Thymus (tissue), 14 donors: Measurements from ENCODE around the gene NUDT21. TPM values are rescaled to one million over a fixed set of nuclear protein-coding genes. Genes with fewer than 3 reads are reported as not detected.
A peak's percentile ranks its signal among the peaks of the same experiment; 100 is the strongest.
"Not testable (repeated sequence)": the region's sequence is repeated elsewhere in the genome, so short reads cannot be mapped to it uniquely, and the experiment has no call there.

Experiments used
- DNase-seq, 9 donors: peaks; one replicate each; pipeline ENCODE4 v3.0.0-alpha.2; 2013; ENCODE audit warnings: low spot score in 9 of 9, low read depth in 6 of 9, missing footprints in 1 of 9
- H3K27ac ChIP-seq, 2 donors: one replicate each; pipeline ENCODE4 v1.5.1; 2013; ENCODE audit warnings: control low read depth in 1 of 2, low read depth in 1 of 2, low read length in 1 of 2, mild to moderate bottlenecking in 1 of 2, moderate library complexity in 1 of 2
- H3K27me3 ChIP-seq, 2 donors: one replicate each; pipeline ENCODE4 v1.5.1; 2013; ENCODE audit warnings: low read length in 1 of 2; ENCODE audit not compliant: control insufficient read depth in 2 of 2, insufficient read depth in 1 of 2
- H3K36me3 ChIP-seq, 2 donors: one replicate each; pipeline ENCODE4 v1.5.1; 2013; ENCODE audit warnings: low read length in 1 of 2, mild to moderate bottlenecking in 1 of 2, moderate library complexity in 1 of 2; ENCODE audit not compliant: control insufficient read depth in 2 of 2, insufficient read depth in 2 of 2
- H3K4me1 ChIP-seq, 2 donors: one replicate each; pipeline ENCODE4 v1.5.1; 2013; ENCODE audit warnings: low read length in 2 of 2; ENCODE audit not compliant: control insufficient read depth in 2 of 2, insufficient read depth in 2 of 2
- H3K4me3 ChIP-seq, 2 donors: one replicate each; pipeline ENCODE4 v1.5.1; 2013; ENCODE audit warnings: low read length in 2 of 2, control low read depth in 1 of 2, mild to moderate bottlenecking in 1 of 2
- H3K9me3 ChIP-seq, 2 donors: one replicate each; pipeline ENCODE4 v1.5.1; 2013; ENCODE audit warnings: low read length in 1 of 2, mild to moderate bottlenecking in 1 of 2; ENCODE audit not compliant: control insufficient read depth in 2 of 2, insufficient read depth in 1 of 2
- WGBS: extraction: QIAGEN DNeasy Blood & Tissue Kit; methylation state at CpG from one replicate; pipeline ENCODE4 v1.1.7; 2013; 5-methylcytosine and 5-hydroxymethylcytosine counted together
- long read RNA-seq, 10 donors: transcript quantifications; one replicate each; lab custom pipeline, GENCODE V29; 2026
- polyA plus RNA-seq: library from polyadenylated mRNA; stranded (reverse); fragments of 200-250 nt; gene quantifications from one replicate; pipeline ENCODE4 v1.2.3, GENCODE V29; 2013
- total RNA-seq: library from RNA; stranded (reverse); fragments of 120-200 nt; gene quantifications from one replicate; pipeline ENCODE4 v1.2.4, GENCODE V29; 2013
- donor health status: healthy.

NUDT21 gene
- total RNA-seq: 79.7 TPM
- polyA plus RNA-seq: 40.3 TPM
- long read RNA-seq, donor 1, full-length matches to known transcripts: 3 of 3 reads
- long read RNA-seq, donor 1, partial matches to known transcripts: 0 of 3 reads
- long read RNA-seq, donor 1, other reads (novel, unspliced or antisense): 0 of 3 reads
- long read RNA-seq, donor 2: 0 reads
- long read RNA-seq, donor 3, full-length matches to known transcripts: 40 of 61 reads
- long read RNA-seq, donor 3, partial matches to known transcripts: 21 of 61 reads
- long read RNA-seq, donor 3, other reads (novel, unspliced or antisense): 0 of 61 reads
- long read RNA-seq, donor 4, full-length matches to known transcripts: 15 of 54 reads
- long read RNA-seq, donor 4, partial matches to known transcripts: 39 of 54 reads
- long read RNA-seq, donor 4, other reads (novel, unspliced or antisense): 0 of 54 reads
- long read RNA-seq, donor 5, full-length matches to known transcripts: 79 of 109 reads
- long read RNA-seq, donor 5, partial matches to known transcripts: 30 of 109 reads
- long read RNA-seq, donor 5, other reads (novel, unspliced or antisense): 0 of 109 reads
- long read RNA-seq, donor 6, full-length matches to known transcripts: 24 of 51 reads
- long read RNA-seq, donor 6, partial matches to known transcripts: 27 of 51 reads
- long read RNA-seq, donor 6, other reads (novel, unspliced or antisense): 0 of 51 reads
- long read RNA-seq, donor 7, full-length matches to known transcripts: 36 of 42 reads
- long read RNA-seq, donor 7, partial matches to known transcripts: 6 of 42 reads
- long read RNA-seq, donor 7, other reads (novel, unspliced or antisense): 0 of 42 reads
- long read RNA-seq, donor 8, full-length matches to known transcripts: 12 of 12 reads
- long read RNA-seq, donor 8, partial matches to known transcripts: 0 of 12 reads
- long read RNA-seq, donor 8, other reads (novel, unspliced or antisense): 0 of 12 reads
- long read RNA-seq, donor 9, full-length matches to known transcripts: 27 of 32 reads
- long read RNA-seq, donor 9, partial matches to known transcripts: 5 of 32 reads
- long read RNA-seq, donor 9, other reads (novel, unspliced or antisense): 0 of 32 reads
- long read RNA-seq, donor 10, full-length matches to known transcripts: 35 of 43 reads
- long read RNA-seq, donor 10, partial matches to known transcripts: 8 of 43 reads
- long read RNA-seq, donor 10, other reads (novel, unspliced or antisense): 0 of 43 reads

DNA sequence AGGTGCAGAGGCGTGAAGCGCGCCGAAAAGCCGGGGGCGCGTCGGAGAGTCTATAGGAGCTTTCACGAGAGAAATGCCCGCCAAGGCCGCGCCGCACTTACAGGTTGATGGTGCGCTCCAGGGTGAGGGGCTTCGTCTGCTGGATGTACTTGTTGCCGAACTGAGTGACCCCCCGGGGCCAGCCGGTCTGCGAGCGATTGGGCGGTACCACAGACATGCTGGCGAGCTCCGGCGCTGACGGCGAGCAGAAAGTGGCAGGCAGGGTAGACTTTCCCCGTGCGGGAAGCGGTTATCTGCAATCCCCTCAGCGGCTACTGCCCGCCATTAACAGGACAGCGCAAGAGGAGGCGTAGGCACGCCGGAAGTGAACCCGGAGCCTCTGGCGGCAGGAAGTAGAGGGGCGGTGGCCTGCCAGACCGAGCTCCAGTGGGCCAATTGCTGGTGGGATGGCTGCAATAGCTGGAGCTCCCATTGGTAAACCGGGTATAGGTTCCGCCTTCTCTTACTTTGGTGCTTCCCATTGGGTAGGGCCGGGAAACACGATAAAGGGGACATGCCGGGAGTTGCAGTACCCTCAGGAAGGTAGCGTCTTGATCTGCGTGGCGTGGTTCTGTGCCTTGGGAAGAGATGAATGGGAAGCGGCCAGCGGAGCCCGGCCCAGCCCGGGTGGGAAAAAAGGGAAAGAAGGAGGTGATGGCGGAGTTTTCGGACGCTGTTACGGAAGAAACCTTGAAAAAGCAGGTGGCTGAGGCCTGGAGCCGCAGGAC, at the start of gene NUDT21, which contains the start of gene OGFOD1:
Gene NUDT21, minus strand, starts transcription at position 347 of the 767 bp plus-strand sequence. Its CDS starts 130 bp downstream, at position 217.
Gene OGFOD1, plus strand, starts transcription at position 569 of the 767 bp plus-strand sequence. Its CDS starts 59 bp downstream, at position 628.
- WGBS: under 1% methylated on average over 56 of the region's 56 CpGs
- H3K4me1 ChIP-seq: peaks cover 19 to 21% of the 10 kb centered on the region in 2 donors
- H3K27ac ChIP-seq: peak within 1 kb of the TSS; percentile 79 to 88

DNA sequence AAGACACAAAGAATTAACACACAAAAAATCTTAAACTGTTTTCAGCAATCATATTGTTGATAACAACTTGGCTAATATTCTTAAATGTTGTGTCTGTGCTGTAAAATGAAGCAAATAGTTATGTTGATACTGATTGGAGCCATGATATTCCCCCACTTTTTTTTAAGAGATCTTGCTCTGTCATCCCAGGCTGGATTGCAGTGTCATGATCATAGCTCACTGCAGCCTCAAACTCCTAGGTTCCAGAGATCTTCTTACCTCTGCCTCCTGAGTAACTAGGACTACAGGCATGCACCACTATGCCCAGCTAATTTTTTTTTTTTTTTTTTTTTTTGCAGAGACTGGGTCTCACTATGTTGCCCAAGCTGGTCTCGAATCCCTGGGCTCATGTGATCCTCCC, 42.7 kb upstream of the NUDT21 start:
- H3K4me1 ChIP-seq: no peaks in the 10 kb centered on the region

More for the DNA sequence above, at the start of gene NUDT21, which contains the start of gene OGFOD1:
- Histone ChIP-seq H3K27me3 (no peaks in the 10 kb centered on the region), H3K9me3 (peaks cover 0 to 3% of the 10 kb centered on the region in 2 donors), H3K4me3 (peak within 1 kb of the TSS; percentile 66 to 98), H3K36me3 (peaks cover 0 to 38% of the 10 kb centered on the region in 2 donors)
- DNase-seq: peak; percentile 79 to 98 (median 94)

GRCh38 chr16:56493126-56493525, 42.0 kb upstream of the NUDT21 start:
- Histone ChIP-seq H3K27me3 (no peaks in the 10 kb centered on the region), H3K4me1 (no peaks in the 10 kb centered on the region), H3K36me3 (peaks cover 0 to 6% of the 10 kb centered on the region in 2 donors), H3K9me3 (no peaks in the 10 kb centered on the region), H3K27ac (no peak overlapping the region), H3K4me3 (no peak overlapping the region)
- WGBS: 95% methylated on average over 2 of the region's 2 CpGs
- DNase-seq: no peak

More for the DNA sequence above, 42.7 kb upstream of the NUDT21 start:
- Histone ChIP-seq H3K9me3 (no peaks in the 10 kb centered on the region), H3K27ac (no peak overlapping the region), H3K4me3 (no peak overlapping the region), H3K27me3 (no peaks in the 10 kb centered on the region), H3K36me3 (peaks cover 0 to 6% of the 10 kb centered on the region in 2 donors)
- WGBS: 94% methylated on average over 1 of the region's 1 CpG
- no peak for DNase-seq

DNA sequence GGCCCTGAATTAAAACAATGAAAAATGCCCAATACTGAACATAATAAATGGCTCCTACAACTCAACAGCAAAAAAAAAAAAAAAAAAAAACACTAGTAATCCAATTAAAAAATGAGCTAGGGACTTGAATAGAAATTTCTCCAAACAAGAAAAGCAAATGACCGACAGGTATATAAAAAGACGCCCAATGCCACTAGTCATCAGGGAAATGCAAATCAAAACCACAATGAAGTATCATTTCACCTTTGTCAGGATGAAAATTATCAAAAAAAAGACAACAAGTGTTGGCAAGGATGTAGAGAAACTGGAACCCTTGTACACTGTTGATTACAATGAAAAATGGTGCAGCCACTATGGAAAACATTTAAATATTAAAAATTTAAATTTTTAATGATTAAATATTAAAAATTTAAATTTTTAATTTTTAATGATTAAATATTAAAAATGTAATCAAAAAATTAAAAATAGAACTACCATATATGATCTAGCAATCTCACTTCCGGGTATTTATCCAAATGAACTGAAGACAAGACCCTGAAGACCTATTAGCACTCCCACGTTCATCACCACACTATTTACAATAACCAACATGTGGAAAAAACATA, 40.6 kb upstream of the NUDT21 start:
- DNase-seq: no peak
- no peaks in the 10 kb centered on the region for H3K27me3 ChIP-seq
- H3K9me3 ChIP-seq: no peaks in the 10 kb centered on the region
- H3K36me3 ChIP-seq: no peaks in the 10 kb centered on the region
- H3K4me3 ChIP-seq: no peak overlapping the region
- H3K27ac ChIP-seq: no peak overlapping the region
- no peaks in the 10 kb centered on the region for H3K4me1 ChIP-seq
- 98% methylated on average over 4 of the region's 4 CpGs for WGBS

DNA sequence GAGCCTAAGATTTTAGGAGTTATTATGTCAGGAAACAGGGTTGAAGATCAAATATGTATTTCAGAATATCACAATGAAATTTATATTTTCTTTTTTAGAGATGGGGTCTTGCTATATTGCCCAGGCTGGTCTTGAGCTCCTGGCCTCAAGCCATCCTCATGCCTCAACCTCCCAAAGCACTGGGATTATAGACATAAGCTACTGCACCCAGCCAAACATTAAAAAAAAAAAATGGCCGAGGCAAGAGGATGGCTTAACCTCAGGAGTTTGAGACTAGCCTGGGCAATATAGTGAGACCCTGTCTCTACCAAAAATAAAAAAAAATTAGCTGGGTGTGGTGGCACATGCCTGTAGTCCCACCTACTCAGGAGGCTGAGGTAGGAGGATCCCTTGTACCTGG, 37.7 kb upstream of the NUDT21 start:
- WGBS: 97% methylated on average over 1 of the region's 1 CpG
- H3K4me1 ChIP-seq, H3K4me3 ChIP-seq, H3K27ac ChIP-seq, DNase-seq, H3K9me3 ChIP-seq, H3K27me3 ChIP-seq, H3K36me3 ChIP-seq: not testable (repeated sequence)

DNA sequence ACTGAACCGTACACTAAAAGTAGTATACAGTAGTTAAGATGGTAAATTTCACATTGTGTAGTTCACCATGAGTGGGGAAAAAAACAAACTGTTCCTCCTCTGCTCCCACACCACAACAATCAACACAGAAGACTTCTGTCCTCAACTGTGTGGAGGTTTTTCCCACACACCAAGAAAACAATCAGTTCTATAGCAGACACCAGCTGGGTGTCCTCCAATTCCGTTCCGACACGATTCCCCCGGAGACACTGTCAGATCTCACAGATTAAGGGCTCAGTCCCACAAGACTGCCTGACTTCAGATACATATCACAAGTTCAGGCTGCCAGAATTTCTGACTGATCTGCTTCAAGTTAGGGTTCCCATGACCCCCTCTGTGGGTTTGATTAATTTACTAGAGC, 36.9 kb upstream of the NUDT21 start:
- no peak overlapping the region for H3K27ac ChIP-seq
- no peaks in the 10 kb centered on the region for H3K27me3 ChIP-seq
- peaks cover 0 to 2% of the 10 kb centered on the region in 2 donors for H3K36me3 ChIP-seq
- no peak overlapping the region for H3K4me3 ChIP-seq
- H3K4me1 ChIP-seq: no peaks in the 10 kb centered on the region
- 97% methylated on average over 5 of the region's 5 CpGs for WGBS
- no peak for DNase-seq
- H3K9me3 ChIP-seq: no peaks in the 10 kb centered on the region

GRCh38 chr16:56483394-56483793, 32.3 kb upstream of the NUDT21 start:
- DNase-seq: no peak
- Histone ChIP-seq H3K9me3 (no peaks in the 10 kb centered on the region), H3K27ac (no peak overlapping the region), H3K36me3 (peaks cover 8 to 13% of the 10 kb centered on the region in 2 donors), H3K27me3 (no peaks in the 10 kb centered on the region), H3K4me3 (no peak overlapping the region), H3K4me1 (no peaks in the 10 kb centered on the region)

DNA sequence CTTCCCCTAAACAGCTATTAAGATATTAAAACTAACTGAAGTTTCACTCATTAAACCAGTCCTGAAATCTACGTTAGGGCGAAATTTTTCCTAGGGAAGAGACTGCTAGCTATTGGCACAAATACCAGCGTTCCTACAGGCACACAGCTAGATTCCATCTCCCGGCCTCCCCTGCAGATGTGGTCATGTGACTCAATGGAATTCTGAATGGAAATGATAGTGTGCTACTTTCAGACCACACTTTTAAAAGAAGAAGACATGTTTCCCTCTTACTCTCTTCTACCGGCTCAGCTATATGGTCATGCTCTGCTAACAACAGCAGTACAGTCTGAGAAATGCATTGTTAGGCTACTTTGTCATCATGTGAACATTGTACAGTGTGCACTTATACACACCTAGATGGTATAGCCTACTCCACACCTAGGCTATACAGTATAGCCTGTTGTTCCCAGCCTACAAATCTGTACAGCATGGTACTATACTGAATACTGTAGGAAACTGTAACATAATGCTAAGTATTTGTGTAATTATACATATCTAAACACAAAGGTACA, 31.6 kb upstream of the NUDT21 start:
- peaks cover 13 to 16% of the 10 kb centered on the region in 2 donors for H3K36me3 ChIP-seq
- 97% methylated on average over 5 of the region's 5 CpGs for WGBS
- no peak overlapping the region for H3K27ac ChIP-seq

More for the DNA sequence above, 31.6 kb upstream of the NUDT21 start:
- Histone ChIP-seq H3K4me3 (no peak overlapping the region), H3K27me3 (no peaks in the 10 kb centered on the region), H3K9me3 (no peaks in the 10 kb centered on the region), H3K4me1 (no peaks in the 10 kb centered on the region)
- no peak for DNase-seq
